ENCODE measurements around the gene ZBTB43.
"Not testable (repeated sequence)": the region's sequence is repeated elsewhere in the genome, so short reads cannot be mapped to it uniquely, and the experiment has no call there.

The ZBTB43 gene, protein sequence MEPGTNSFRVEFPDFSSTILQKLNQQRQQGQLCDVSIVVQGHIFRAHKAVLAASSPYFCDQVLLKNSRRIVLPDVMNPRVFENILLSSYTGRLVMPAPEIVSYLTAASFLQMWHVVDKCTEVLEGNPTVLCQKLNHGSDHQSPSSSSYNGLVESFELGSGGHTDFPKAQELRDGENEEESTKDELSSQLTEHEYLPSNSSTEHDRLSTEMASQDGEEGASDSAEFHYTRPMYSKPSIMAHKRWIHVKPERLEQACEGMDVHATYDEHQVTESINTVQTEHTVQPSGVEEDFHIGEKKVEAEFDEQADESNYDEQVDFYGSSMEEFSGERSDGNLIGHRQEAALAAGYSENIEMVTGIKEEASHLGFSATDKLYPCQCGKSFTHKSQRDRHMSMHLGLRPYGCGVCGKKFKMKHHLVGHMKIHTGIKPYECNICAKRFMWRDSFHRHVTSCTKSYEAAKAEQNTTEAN

DNA sequence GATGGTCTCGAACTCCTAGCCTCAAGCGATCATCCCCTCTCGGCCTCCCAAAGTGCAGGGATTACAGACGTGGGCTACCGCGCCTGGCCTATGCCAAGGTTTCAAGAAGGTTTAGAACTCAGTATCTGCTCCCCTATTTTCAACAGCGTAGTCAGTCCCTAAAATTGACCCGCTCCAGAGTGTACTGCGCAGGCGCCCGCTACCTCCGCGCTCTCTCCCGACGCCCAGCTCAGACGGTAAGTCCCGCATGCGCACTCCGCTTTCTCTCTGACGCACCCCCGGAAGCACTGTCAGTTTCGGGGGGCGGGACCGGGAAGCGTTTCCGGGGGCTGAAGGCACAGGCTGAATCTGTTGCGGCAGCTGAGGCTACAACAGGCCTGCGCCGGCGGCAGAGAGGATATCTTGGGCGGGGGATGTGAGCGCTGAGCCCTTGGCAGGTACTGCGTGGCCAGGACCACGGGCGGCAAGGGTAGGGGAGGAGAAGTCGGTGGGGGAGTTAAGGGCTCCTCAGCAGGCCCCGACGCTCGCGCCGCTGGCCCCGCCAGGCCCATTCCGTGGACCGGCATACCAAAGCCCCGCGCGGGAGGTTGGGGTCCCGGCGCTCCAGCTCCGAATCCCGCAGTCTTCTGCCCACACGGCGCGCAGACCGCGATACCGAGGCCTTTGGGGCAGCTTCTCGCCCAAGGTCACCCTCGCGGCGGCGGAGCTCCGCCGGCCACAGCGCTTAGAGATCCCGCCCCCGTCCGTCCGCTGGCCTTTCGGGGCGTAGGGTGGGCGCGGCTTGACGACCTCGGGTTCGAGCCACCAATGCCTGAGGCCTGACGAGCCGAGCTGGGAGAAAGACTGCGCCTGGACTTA, at the start of gene ZBTB43:
TSS of gene ZBTB43 (plus strand) at position 345 of the 858 bp plus-strand sequence. CDS start 27,470 bp downstream, outside the sequence.
- DNase-seq: peak; percentile 98

DNA sequence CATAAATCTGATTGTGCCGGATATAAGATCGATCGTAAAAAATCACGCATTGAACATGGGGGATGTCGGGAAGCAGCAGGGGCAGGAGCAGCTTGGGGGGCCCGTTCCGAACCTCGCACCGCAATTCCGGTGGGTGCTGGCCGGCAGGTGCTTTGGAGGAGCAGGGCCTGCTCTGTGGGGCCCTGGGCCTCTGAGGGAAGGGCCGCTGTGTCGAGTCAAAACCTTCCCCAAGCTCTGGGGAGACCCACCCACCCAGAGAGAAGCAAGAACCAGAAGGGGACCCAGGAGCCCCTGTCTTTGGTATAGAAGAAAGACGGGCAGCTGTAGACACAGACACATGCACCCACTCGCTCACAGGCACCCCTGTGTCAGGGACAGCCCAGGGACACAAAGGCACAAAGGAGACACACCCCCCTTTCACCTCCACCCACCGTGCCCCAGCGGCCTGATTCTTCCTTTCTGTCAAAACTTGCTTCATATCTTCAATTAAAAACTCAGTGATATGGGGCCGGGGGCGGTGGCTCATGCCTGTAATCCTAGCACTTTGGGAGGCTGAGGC, 49.4 kb upstream of the ZBTB43 start:
- no peak for DNase-seq

DNA sequence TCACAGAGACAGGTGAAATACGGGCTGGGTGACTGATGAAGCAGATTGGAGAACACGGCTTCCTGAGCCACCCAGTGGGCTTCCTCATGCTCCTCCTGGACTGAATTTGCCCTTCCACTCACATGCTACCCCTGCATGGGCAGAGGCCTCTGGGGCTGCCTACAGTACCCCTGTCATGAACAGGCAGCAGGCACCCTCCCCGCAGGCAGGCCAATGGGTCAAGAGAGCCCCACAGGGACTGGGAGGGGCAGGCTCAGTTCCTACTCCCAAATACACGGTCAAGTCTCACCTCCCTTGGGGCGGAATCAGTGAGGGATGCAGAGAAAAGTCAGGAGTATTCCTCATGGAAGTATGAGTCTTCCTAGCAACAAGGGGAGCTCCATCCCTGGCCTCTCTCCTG, 48.6 kb upstream of the ZBTB43 start:
- no peak for DNase-seq

DNA sequence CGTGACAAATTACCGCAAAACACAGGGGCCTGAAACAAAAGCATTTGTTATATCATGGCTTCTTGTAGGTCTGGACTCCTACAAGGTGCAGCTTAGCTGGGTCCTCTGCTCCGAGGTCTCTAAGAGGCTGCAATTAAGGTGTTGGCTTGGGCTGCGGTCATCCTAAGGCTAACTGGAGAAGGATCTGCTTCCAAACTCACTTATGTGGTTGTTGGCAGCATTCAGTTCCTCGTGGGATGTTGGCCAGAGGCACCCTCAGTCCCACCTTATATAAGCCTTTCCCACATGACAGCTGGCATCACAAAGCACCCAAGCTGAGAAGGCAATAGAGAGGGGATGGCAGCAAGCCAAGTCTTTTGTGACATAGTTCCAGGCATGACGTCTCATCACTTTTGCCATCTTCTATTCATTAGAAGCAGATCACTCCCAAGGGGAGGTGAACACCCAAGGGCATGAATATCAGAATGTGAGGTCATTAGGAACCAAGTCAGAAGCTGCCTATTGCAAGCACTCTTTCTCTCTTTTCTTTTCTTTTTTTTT, 47.9 kb upstream of the ZBTB43 start:
- peak; percentile 31 for DNase-seq

DNA sequence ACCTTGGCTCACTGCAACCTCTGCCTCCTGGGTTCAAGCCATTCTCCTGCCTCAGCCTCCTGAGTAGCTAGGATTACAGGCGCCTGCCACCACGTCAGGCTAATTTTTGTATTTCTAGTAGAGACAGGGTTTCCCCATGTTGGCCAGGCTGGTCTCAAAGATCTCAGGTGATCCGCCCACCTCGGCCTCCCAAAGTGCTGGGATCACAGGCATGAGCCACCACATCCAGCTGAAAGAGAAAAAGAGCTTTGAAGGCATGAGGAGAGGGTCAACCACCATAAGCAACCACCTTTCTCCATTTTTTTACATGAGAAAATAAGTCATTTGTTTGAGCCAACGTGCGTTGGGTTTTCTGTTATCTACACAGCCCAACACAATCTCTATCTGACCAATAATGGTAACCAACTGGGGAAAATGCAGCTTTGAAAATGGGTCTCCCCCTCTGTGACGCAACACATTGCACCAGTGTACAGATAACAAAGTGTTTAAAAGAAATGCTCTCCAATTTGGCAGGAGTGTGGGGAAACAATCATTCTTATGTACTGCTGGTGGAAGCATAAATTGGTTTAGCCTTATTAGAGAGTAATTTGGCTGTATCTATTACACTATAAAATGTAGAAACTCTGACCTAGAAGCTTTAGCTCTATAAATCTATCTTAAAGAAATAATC, 45.8 kb upstream of the ZBTB43 start:
- DNase-seq: no peak

DNA sequence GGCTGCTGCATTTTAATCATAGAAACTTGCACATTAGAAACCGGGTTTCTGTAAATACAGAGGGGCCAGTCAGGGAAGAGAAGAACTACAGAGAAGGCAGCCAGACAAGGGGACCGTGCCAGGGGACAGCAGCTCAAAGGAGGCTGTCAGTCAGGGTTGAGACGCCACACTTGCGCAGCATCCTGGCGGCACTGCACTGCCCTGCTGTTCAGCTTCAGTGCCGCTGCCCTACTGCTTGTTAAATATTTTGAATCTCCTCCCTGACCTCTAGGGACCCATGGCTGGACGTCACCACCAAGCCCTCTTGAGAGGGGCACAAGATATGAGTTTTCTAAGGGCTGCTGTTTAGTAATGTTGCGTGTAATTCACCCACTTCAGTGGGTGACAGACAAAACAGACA, 43.6 kb upstream of the ZBTB43 start:
- no peak for DNase-seq

DNA sequence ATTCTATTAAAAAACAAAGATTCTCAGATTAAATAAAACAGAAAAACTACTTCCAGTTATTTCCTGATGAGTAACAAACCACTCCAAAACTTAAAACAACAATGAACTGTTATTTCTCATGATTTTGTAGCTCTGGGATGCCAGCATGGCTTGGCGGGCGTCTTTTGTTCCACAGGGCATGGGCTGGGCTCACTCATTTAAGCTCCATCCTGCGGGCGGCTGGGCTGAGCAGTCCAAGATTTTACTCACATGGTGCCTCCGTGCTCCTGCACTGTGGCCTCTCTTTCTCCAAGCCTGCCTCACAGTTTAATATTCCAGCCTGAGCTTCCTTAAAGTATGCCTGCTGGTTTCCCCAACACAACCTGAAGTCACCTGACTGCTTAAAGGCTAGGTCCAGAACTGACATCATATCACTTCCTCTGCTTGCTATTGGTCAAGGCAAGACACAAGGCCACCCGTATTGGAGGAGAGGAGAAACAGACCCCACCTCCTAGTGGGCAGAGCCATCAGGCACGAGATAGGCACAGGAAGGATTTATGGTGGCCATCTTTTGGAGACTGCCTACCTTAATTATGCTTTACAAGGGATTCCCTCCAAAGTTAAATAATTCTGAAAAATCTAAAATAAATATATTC, 41.6 kb upstream of the ZBTB43 start:
- peak; percentile 52 for DNase-seq

DNA sequence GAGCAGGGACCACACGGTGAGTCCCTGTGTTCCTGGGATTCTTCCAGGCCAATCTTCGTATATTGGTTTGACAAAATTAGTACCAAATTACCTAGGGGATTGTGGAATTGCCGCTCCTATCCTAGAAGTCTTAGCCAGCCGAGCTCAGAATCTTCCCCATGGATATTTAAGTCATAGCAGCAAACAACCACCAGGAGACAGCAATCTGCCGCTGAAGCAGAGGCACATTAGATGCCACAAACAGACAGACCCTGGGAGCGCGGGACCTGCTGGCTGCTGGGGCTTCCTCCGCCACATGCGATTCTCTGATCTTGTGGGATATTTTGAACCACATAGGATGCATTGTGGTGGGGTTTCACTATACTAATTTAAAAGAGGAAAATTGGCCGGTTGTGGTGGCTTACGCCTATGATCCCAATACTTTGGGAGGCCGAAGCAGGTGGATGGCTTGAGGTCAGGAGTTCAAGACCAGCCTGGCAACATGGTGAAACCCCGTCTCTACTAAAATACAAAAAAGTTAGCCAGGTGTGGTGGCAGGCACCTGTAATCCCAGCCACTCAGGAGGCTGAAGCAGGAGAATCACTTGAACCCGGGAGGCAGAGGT, 31.7 kb upstream of the ZBTB43 start:
- peak; percentile 51 for DNase-seq

DNA sequence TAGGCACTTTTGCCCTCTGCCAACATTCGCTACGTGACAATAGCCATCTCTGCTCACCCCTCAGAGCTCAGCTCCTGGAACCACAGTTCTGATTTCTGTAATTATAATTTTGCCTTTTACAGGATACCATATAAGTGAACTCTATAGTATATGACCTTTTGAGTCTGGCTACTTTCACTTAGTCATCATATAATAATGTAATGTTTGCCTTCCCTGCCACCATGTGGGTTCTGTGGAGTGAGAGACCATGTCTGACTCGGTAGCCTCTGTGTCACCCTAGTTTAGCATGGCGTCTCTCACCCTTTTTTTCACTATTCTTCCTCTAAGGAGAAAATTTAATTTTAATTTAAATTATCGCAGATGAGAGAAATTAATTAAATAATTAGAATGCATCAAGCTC, 28.9 kb upstream of the ZBTB43 start:
- DNase-seq: no peak

DNA sequence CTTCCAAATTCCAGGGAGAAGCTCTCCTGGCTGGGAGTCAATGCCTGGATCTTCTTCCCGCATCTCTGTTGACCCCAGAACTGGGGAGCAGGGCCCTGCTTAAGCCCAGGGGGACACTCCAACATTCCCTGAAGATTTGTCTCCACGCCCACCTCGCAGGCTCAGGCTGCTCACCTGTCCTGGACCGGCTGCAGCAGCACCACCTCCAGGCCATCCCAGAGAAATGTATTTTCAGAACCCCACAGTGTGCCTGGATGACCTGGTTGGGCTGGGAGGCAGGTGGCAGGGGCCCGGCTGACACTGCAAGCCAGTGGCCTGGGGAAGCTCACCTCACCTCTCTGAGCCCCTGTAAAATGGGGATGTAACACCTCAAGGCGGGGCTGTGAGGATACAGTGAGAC, 27.1 kb upstream of the ZBTB43 start:
- peak; percentile 60 for DNase-seq

DNA sequence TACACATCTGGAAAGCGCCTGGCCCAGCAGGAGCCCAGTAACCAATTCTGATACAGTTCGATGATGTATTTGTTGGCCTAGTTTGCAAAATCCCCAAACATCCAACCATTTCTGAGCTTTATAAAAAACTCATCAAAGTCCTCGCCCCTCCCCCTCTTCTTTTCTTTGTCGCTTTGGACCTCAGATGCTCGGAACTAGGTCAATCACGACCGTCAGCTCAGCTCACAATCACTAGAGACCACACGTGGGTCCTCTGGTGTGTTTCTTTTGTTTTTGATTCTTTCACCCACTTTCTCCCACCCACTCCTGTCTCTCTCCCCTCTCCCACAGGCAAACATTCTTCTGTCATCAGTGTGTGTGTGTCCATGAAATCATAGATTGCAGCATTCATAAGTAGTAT, 26.7 kb upstream of the ZBTB43 start:
- DNase-seq: no peak

DNA sequence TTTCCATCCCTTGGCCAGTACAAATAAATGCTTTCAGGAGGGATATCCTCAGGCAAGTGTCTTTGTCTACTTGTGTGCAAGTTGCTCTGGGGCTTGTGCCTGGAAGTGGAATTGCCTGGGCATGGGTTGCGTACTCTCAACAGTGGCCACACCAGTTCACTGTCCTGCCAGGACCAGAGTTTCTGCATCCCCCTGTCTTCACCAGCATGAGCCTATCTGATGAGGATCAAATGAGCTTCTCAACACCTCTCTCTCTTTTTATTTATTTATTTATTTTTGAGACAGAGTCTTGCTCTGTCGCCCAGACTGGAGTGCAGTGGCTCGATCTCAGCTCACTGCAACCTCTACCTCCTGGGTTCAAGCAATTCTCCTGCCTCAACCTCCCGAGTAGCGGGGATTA, 26.1 kb upstream of the ZBTB43 start:
- DNase-seq: not testable (repeated sequence)

DNA sequence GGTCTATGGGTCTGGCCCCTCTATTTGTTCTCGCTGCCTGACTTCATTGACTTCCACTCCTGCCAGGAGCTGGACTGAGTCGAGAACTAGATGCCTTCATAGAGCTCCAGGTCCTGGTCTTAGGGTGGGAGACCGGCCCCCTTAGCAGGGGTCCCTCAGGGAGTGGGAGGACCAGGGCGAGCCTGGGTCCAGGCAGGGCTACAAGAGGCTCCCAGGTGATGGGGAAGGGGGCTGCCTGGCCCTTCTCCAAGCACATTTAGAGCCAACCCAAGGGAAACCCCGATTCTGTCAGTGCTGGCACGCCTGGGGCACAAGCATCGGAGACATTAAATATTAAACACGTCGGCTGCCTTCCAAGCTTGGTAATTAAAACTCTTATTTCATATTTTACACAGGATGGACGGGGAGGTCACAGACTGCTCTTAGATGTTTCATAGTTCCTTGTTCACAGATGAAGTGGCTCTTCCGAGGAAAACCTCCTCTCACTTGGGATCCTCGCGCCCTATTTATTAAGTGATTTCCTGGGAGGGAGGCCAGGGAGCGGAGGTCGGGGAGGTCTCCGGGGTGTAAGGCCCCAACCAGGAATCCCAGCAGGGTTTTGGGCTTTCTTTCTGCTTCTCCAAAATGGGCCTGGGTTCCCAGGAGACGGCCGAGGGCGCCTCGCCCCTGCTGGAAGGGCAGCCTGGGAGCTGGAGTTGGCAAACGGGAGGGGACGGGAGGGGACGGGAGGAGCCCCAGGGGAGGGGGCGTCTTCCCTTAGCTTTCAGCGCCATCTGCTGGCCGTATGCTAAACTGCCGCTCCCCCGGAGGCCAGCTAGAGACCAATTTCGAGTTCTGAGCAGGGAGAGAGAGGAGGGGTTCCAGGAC, 23.4 kb upstream of the ZBTB43 start:
- peak; percentile 87 for DNase-seq

DNA sequence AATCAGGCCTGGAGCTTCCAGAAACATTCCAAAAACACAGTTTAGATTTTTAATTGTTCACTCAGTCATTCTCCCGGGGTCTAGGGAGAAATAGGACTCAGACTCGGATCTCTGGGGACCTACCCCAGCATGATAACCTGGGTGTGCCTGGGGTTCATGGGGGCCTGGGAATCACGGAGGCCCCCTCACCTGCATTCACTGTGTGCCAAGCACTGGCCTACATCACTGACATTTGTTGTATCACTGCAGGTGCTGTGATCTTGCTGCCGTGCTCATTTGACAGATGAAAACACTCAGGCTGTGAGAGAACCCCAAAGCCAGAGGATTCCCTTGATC, 22.8 kb upstream of the ZBTB43 start:
- no peak for DNase-seq

DNA sequence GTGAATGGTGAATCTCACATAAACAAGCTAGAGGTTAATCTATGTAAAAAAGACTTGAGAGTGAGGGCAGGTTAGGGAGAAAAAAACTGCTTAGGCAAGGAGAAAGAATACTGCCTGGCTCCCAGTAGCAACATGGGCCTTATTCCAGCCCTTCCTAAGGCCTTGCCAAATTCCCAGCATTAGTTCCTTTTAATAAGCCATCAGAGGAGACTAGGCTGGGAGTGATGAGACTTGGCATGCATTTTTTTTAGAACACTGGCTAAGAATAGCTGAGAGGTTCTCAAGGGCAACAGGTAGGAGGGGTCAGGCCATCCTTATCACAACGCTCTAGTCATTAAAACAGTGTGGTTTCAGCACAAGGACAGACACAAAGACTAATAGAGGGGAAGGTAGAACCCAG, 20.9 kb upstream of the ZBTB43 start:
- no peak for DNase-seq

DNA sequence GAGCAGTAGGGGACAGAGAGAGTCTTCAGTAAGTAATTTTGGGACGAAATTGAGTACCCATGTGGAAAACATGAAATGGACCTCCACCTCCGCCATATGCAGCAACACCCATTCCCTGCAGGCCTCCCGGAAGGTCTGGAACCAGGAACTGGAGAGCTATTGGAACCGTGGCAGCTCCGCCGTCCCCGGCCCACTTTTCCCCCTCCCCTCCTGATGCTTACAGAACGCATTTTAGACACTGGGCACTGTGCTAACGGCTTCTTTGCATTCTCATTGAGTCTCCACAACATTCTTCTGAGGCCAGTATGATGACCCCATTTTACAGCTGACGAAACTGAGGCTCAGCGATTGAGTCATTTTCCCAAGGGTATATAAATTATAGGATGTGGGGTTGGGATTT, 20.4 kb upstream of the ZBTB43 start:
- DNase-seq: no peak

DNA sequence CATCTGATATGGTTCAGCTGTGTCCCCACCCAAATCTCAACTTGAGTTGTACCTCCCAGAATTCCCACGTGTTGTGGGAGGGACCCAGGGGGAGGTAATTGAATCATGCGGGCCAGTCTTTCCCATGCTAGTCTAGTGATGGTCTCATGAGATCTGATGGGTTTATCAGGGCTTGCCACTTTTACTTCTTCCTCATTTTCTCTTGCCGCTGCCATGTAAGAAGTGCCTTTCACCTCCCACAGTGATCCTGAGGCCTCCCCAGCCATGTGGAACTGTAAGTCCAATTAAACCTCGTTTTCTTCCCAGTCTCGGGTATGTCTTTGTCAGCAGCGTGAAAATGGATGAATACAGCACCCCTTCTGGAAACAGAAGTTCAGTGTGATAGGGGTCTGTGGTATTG, 20.0 kb upstream of the ZBTB43 start:
- DNase-seq: not testable (repeated sequence)

DNA sequence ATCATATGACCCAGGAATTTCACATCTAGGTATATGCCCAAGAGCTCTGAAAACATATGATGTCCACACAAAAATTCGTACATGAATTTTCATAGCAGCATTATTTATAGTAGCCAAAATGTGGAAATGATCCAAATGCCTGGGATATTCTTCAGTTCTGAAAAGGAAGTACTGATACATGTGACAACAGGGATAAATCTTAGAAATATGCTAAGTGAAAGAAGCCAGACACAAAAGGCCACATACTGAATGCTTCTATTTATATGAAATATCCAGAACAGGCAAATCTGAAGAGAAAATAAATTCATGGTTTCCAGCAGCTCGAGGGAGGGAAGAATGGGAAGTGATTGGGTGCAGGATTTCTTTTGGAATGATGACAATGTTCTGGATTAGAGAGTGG, 16.8 kb upstream of the ZBTB43 start:
- DNase-seq: no peak

DNA sequence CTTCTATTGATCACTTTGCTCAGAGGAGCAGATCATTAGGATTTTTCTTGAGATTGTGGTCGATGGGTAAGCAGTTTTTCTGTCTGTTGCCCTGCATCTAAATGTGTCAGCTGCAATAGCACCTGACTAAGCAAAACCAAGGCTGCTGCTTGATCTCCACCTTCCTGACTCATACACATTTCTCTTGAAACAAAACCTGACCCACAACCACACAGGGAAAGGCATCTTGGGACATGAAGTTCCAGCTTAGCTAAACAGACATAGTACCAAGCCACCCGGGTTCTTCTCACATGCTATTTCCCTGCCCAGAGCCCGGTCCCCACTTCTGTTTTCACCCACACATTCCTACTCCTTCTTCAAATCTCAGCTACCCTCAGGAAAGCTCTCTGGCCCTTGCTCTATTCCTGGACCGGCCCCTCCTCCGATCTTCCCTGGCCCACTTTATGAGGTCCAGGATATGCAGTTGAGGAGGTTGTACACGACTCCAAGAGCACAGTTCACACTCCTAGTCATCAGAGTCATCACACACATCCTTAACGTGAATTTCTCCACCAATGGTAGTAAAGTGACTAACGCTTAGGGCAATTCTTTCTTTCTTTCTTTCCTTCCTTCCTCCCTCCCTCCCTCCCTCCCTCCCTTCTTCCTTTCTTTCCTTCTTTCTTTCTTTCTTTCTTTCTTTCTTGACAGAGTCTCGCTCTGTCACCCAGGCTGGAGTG, 16.0 kb upstream of the ZBTB43 start:
- DNase-seq: peak; percentile 33

DNA sequence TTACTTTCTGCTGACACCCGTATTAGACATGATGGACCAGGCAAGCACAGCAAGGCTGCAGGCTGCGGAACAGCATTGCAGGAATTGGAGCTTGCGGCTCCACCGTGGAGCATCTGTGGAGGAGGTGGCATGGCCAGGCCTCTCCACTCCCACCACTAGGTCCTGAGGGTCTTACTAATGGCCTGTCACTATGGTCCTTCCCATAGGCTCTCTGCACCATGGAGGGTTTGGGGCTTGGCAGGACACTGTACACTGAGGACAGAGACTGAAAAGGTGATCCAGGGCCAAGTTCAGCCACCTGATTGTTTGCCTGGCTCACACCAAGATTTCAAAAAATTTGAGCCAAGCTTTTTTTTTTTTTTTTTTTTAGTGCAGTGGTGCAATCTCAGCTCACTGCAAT, 14.3 kb upstream of the ZBTB43 start:
- DNase-seq: no peak

Measured in DMS53 (cell line).